HepG2 (cell line): ENCODE data around the gene CFAP100. TPM values are rescaled to one million over a fixed set of nuclear protein-coding genes. Genes with fewer than 3 reads are reported as not detected.

Experiments
- ATAC-seq: fragments of 200-7000 bp; cut with Tn5 transposase; 3 replicates; pipeline ENCODE4 v1.9.1; 2020; ENCODE audit warnings: mild to moderate bottlenecking, moderate library complexity
- BruUV-seq: library from RNA; stranded (reverse); fragments of 400-500 nt; replicated peaks from 2 replicates; lab custom pipeline; 2021; lab: Mats Ljungman, UMichigan
- CTCF ChIA-PET: fragments of 300-600 bp; formaldehyde crosslinking; extraction: SDS; loops from one replicate; lab custom pipeline; 2021; ENCODE audit warnings: low total read pairs, inconsistent platforms, low intra/inter-chr PET ratio; lab: Yijun Ruan, JAX
- POLR2A ChIA-PET: fragments of 350-600 bp; sonication (Branson Sonifier 250); formaldehyde crosslinking; loops from one replicate; lab custom pipeline; 2020; ENCODE audit warnings: antibody characterized with exemption, inconsistent platforms; lab: Yijun Ruan, JAX
- DNase-seq: peaks from one replicate; pipeline ENCODE4 v3.0.0-alpha.2; 2015; ENCODE audit warnings: low spot score
- FAIRE-seq: peaks from 3 replicates; lab custom pipeline; 2011; peaks lifted over from hg19 to GRCh38; lab: Jason Lieb, UNC
- H2AFZ ChIP-seq: one replicate; pipeline ENCODE4 v1.6.1; 2011; ENCODE audit warnings: low read length, inconsistent platforms
- H3K27ac ChIP-seq: fragments of 300-600 bp; 3 replicates; pipeline ENCODE4 v1.8.0; 2011; ENCODE audit warnings: mixed run types, mild to moderate bottlenecking, mixed read lengths, low read length, inconsistent platforms; ENCODE audit not compliant: insufficient read depth; ENCODE audit errors: extremely low read length
- H3K27me3 ChIP-seq, 2 experiments: fragments of 200-600 bp in 1 of 2; 2 replicates in 1 of 2; 3 replicates in 1 of 2; pipeline versions ENCODE4 v1.6.0 to v1.8.0; 2011; ENCODE audit warnings: low read length in 2 of 2, mild to moderate bottlenecking in 2 of 2, moderate library complexity in 2 of 2, inconsistent platforms in 1 of 2; ENCODE audit not compliant: insufficient read depth in 2 of 2, control insufficient read depth in 1 of 2
- H3K36me3 ChIP-seq, 2 experiments: fragments of 200-600 bp in 1 of 2; replicated peaks in 1 of 2; 2 replicates in 1 of 2; 3 replicates in 1 of 2; pipeline versions ENCODE4 v1.5.1 to v1.8.0; 2011; ENCODE audit warnings: low read length in 2 of 2, inconsistent platforms in 1 of 2; ENCODE audit not compliant: insufficient read depth in 2 of 2, control insufficient read depth in 1 of 2
- H3K4me1 ChIP-seq: 2 replicates; pipeline ENCODE4 v1.5.1; 2012; ENCODE audit warnings: low read length, inconsistent platforms; ENCODE audit not compliant: insufficient read depth
- H3K4me2 ChIP-seq: 2 replicates; pipeline ENCODE4 v1.6.0; 2011; ENCODE audit warnings: low read depth, low read length, inconsistent platforms
- H3K4me3 ChIP-seq, 3 experiments: fragments of 200-600 bp in 1 of 3; sonication (generic), shearing (Covaris generic) in 1 of 3; replicated peaks in 1 of 3; 2 replicates each; pipeline ENCODE4 v1.5.1; 2011 to 2016; ENCODE audit warnings: low read length in 3 of 3, inconsistent platforms in 2 of 3, low read depth in 2 of 3, mild to moderate bottlenecking in 2 of 3, control low read depth in 1 of 3, mixed read lengths in 1 of 3; ENCODE audit not compliant: insufficient read depth in 1 of 3
- H3K79me2 ChIP-seq: one replicate; pipeline ENCODE4 v1.6.1; 2011; ENCODE audit warnings: low read length, inconsistent platforms; ENCODE audit not compliant: insufficient read depth
- H3K9ac ChIP-seq: 2 replicates; pipeline ENCODE4 v1.6.0; 2011; ENCODE audit warnings: mild to moderate bottlenecking, low read depth, low read length, inconsistent platforms; ENCODE audit not compliant: insufficient read depth
- H3K9me3 ChIP-seq: 2 replicates; pipeline ENCODE4 v1.5.1; 2012; ENCODE audit warnings: mild to moderate bottlenecking, low read length
- H4K20me1 ChIP-seq: 2 replicates; pipeline ENCODE4 v1.6.0; 2011; ENCODE audit warnings: inconsistent platforms, mild to moderate bottlenecking, low read length, moderate library complexity; ENCODE audit not compliant: insufficient read depth
- ARNT2 ChIP-seq: sonication (generic); formaldehyde crosslinking; IDR thresholded peaks from 2 replicates; pipeline ENCODE4 v1.8.0; 2022; ENCODE audit warnings: mild to moderate bottlenecking, low read depth, missing genetic modification reagents, moderate library complexity
- CREB1 ChIP-seq, 2 experiments: fragments of 450-650 bp in 1 of 2; IDR thresholded peaks; 2 replicates each; pipeline ENCODE4 v1.6.1; 2016 to 2017; ENCODE audit warnings: control low read depth in 1 of 2, mild to moderate bottlenecking in 1 of 2, missing compliant biosample characterization in 1 of 2, missing genetic modification characterization in 1 of 2
- ZKSCAN8 ChIP-seq: IDR thresholded peaks from 2 replicates; pipeline ENCODE4 v1.6.1; 2016; ENCODE audit warnings: borderline replicate concordance, missing genetic modification reagents, missing compliant biosample characterization
- ZNF10 ChIP-seq: sonication (generic); formaldehyde crosslinking; IDR thresholded peaks from 2 replicates; pipeline ENCODE4 v1.4.0; 2020; ENCODE audit warnings: mild to moderate bottlenecking, low read depth, missing genetic modification reagents, borderline replicate concordance
- WGBS: methylation state at CpG from one replicate; pipeline ENCODE4 v1.1.6; 2017; ENCODE audit warnings: low lambda C conversion rate; 5-methylcytosine and 5-hydroxymethylcytosine counted together
- in situ Hi-C: cut with HindIII; loops from 2 replicates; pipeline ENCODE4 v1.10.0; 2017; ENCODE audit warnings: low pct_unique_long_range_greater_than_20kb; ENCODE audit not compliant: extremely low pct_ligation_motif_present
- intact Hi-C: fragments of 100-400 bp; cut with micrococcal nuclease; formaldehyde crosslinking; loops from one replicate; pipeline ENCODE4 v1.10.0; 2022; ENCODE audit not compliant: unreplicated experiment
- polyA plus RNA-seq, 8 experiments: library from polyadenylated mRNA; depleted of rRNA in 3 of 8; stranded (reverse) in 7 of 8; unstranded in 1 of 8; fragments of >200 nt; fragmentation: Illumina TruSeq in 4 of 8; extraction: Trizol in 4 of 8; gene quantifications; 2 replicates each; pipeline versions ENCODE4 v1.2.1 to v1.2.3, GENCODE V29; 2011 to 2016; ENCODE audit warnings: low read depth in 4 of 8, missing spikeins in 1 of 8, mixed read lengths in 1 of 8; ENCODE audit not compliant: insufficient read depth in 1 of 8
- total RNA-seq, 5 experiments: library from RNA; depleted of rRNA; stranded (reverse); fragments of >200 nt; fragmentation: Illumina TruSeq; extraction: Trizol; gene quantifications; 2 replicates each; pipeline ENCODE4 v1.2.3, GENCODE V29; 2016; ENCODE audit warnings: low read depth in 1 of 5
- TF ChIP-seq, protein P1 (sequence below): sonication (generic); formaldehyde crosslinking; IDR thresholded peaks from 2 replicates; pipeline ENCODE4 v1.4.0; 2020; ENCODE audit warnings: missing genetic modification reagents
- TF ChIP-seq, protein P2 (sequence below): sonication (generic); formaldehyde crosslinking; IDR thresholded peaks from 2 replicates; pipeline ENCODE4 v1.4.0; 2020; ENCODE audit warnings: mild to moderate bottlenecking, missing genetic modification reagents

Gene CFAP100
- total and polyA plus RNA-seq, 2 of the 13 experiments (the other 11 are each of a cell fraction or from before 2014, with no cell fraction given): 0.32 TPM; not detected in 1

DNA sequence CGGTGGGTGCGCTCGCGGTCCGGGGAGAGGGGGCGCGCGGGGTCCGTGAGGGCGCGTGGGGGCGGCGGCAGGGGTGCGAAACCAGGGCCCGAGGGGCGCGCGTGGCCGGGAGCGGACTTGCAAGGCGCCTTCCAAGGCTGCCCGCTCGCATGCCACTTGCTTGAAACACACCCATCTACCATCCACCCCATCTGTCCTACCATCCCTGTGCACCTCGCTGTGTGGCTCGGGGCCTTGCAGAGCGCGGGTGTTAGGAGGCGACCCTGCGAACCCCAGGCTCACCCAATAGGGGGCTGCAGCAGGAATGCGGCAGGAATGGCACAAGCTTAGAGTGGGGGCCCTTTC is 240 bp downstream of the CFAP100 start (continued):
- no peak for TF ChIP-seq ZNF10 (CRISPR knock-in tag)
- TF ChIP-seq, all 625 proteins: peak for 0

- Histone ChIP-seq H3K4me1 (no peaks in the 10 kb centered on the region), H3K27me3 (peaks cover 2 to 37% of the 10 kb centered on the region in 2 experiments; a peak in 3 of 5 replicates), H3K9ac (no peak overlapping the region), H3K9me3 (no peaks in the 10 kb centered on the region), H3K4me3 (no peak overlapping the region), H2AFZ (no peak overlapping the region), H3K79me2 (no peaks in the 10 kb centered on the region), H3K36me3 (no peaks in the 10 kb centered on the region), H4K20me1 (no peaks in the 10 kb centered on the region), H3K4me2 (no peak overlapping the region), H3K27ac (no peak overlapping the region)
- intact Hi-C loops: no loop called here
- WGBS: 42% methylated on average over 6 of the region's 6 CpGs
- DNase-seq (no peak), FAIRE-seq (no peak), ATAC-seq (no peak)
- in situ Hi-C loops: no loop called here
- TF ChIP-seq CREB1 (IDR thresholded peaks at IDR 0.05) (no peak), CREB1 (CRISPR knock-in tag; IDR thresholded peaks at IDR 0.05) (no peak), ZKSCAN8 (CRISPR knock-in tag) (no peak), ARNT2 (CRISPR knock-in tag) (no peak)
- TF ChIP-seq, protein P1, sequence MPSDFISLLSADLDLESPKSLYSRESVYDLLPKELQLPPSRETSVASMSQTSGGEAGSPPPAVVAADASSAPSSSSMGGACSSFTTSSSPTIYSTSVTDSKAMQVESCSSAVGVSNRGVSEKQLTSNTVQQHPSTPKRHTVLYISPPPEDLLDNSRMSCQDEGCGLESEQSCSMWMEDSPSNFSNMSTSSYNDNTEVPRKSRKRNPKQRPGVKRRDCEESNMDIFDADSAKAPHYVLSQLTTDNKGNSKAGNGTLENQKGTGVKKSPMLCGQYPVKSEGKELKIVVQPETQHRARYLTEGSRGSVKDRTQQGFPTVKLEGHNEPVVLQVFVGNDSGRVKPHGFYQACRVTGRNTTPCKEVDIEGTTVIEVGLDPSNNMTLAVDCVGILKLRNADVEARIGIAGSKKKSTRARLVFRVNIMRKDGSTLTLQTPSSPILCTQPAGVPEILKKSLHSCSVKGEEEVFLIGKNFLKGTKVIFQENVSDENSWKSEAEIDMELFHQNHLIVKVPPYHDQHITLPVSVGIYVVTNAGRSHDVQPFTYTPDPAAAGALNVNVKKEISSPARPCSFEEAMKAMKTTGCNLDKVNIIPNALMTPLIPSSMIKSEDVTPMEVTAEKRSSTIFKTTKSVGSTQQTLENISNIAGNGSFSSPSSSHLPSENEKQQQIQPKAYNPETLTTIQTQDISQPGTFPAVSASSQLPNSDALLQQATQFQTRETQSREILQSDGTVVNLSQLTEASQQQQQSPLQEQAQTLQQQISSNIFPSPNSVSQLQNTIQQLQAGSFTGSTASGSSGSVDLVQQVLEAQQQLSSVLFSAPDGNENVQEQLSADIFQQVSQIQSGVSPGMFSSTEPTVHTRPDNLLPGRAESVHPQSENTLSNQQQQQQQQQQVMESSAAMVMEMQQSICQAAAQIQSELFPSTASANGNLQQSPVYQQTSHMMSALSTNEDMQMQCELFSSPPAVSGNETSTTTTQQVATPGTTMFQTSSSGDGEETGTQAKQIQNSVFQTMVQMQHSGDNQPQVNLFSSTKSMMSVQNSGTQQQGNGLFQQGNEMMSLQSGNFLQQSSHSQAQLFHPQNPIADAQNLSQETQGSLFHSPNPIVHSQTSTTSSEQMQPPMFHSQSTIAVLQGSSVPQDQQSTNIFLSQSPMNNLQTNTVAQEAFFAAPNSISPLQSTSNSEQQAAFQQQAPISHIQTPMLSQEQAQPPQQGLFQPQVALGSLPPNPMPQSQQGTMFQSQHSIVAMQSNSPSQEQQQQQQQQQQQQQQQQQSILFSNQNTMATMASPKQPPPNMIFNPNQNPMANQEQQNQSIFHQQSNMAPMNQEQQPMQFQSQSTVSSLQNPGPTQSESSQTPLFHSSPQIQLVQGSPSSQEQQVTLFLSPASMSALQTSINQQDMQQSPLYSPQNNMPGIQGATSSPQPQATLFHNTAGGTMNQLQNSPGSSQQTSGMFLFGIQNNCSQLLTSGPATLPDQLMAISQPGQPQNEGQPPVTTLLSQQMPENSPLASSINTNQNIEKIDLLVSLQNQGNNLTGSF: no peak
- TF ChIP-seq, protein P2, sequence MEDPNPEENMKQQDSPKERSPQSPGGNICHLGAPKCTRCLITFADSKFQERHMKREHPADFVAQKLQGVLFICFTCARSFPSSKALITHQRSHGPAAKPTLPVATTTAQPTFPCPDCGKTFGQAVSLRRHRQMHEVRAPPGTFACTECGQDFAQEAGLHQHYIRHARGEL (CRISPR knock-in tag): no peak
- ChIA-PET POLR2A (no interaction called here), CTCF (no interaction called here)
- no TSS peak for BruUV-seq
These were observed 1.3 kb downstream of the CFAP100 start for GRCh38 chr3:126395846-126396513.
